ENCODE measurements around the gene ADAMTS9.

ADAMTS9 gene

GRCh38 chr3:64561868-64562267 is 125.9 kb downstream of the ADAMTS9 start:
- Histone ChIP-seq H3K9me3 (ENCODE audit: control insufficient read depth, low read depth, low read length) (no peaks in the 10 kb centered on the region), H3K36me3 (ENCODE audit: control insufficient read depth, low read depth, low read length) (no peaks in the 10 kb centered on the region), H3K27me3 (ENCODE audit: control insufficient read depth, insufficient read depth, low read length) (no peaks in the 10 kb centered on the region), H3K9ac (ENCODE audit: low read length) (no peak overlapping the region), H3K27ac (ENCODE audit: low read length) (no peak overlapping the region), H3K4me1 (ENCODE audit: control insufficient read depth, low read depth, low read length) (no peaks in the 10 kb centered on the region), H3K4me3 (ENCODE audit: low read length) (no peak overlapping the region)

DNA sequence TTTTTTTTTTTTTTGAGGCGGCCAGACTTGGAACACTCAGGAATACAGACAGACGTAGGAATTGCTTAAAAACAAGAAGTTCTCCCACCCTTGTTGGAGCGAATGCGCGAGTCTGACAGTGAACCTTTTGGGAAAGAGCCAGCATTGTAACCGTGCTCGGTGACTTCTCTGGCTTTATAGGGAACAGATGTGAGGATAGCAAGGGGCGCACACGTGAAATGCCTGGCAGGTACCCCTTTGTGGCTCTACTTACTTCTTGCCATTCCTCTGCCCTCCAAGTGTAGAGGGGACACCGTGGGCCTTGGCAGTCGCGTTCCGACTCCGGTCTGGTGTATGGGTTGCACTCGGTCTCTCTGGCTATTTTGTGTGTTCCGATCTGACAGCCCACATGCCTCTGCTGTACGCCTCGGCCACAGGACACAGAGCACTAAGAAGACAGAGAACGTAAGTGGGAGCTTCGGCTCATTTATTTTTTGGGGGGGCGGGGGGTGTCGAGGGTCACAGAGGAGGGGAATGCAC is 126.4 kb downstream of the ADAMTS9 start:
- no peaks in the 10 kb centered on the region for H3K27me3 ChIP-seq (ENCODE audit: control insufficient read depth, insufficient read depth, low read length)

DNA sequence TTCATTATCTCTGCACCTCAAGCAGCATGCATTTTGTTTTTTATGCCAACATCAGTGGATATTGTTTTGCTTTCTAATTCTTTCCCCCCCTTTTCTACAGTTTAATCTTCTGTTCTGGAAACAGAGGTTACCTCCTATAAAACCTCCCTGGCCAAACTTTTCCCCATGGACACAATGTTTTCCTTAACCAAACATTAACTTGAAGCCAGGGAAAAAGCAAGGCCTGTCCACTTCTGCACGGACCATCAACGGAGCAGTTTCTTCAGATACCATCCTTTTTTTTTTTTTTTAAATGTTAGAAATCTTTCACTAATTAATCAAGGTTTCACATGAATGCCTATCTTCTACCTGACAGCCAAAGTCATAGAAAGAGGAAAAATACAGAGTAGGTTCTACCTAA is 127.0 kb downstream of the ADAMTS9 start:
- Histone ChIP-seq H3K9ac (ENCODE audit: low read length) (no peak overlapping the region), H3K9me3 (ENCODE audit: control insufficient read depth, low read depth, low read length) (no peaks in the 10 kb centered on the region), H3K4me1 (ENCODE audit: control insufficient read depth, low read depth, low read length) (no peaks in the 10 kb centered on the region), H3K36me3 (ENCODE audit: control insufficient read depth, low read depth, low read length) (no peaks in the 10 kb centered on the region), H3K27ac (ENCODE audit: low read length) (no peak overlapping the region), H3K27me3 (ENCODE audit: control insufficient read depth, insufficient read depth, low read length) (no peaks in the 10 kb centered on the region), H3K4me3 (ENCODE audit: low read length) (no peak overlapping the region)

More for the DNA sequence above, 126.4 kb downstream of the ADAMTS9 start:
- H3K4me1 ChIP-seq (ENCODE audit: control insufficient read depth, low read depth, low read length), result no peaks in the 10 kb centered on the region
- H3K9ac ChIP-seq (ENCODE audit: low read length), result no peak overlapping the region
- H3K4me3 ChIP-seq (ENCODE audit: low read length), result no peak overlapping the region
- H3K27ac ChIP-seq (ENCODE audit: low read length), result no peak overlapping the region
- H3K36me3 ChIP-seq (ENCODE audit: control insufficient read depth, low read depth, low read length), result no peaks in the 10 kb centered on the region
- no peaks in the 10 kb centered on the region for H3K9me3 ChIP-seq (ENCODE audit: control insufficient read depth, low read depth, low read length)

DNA sequence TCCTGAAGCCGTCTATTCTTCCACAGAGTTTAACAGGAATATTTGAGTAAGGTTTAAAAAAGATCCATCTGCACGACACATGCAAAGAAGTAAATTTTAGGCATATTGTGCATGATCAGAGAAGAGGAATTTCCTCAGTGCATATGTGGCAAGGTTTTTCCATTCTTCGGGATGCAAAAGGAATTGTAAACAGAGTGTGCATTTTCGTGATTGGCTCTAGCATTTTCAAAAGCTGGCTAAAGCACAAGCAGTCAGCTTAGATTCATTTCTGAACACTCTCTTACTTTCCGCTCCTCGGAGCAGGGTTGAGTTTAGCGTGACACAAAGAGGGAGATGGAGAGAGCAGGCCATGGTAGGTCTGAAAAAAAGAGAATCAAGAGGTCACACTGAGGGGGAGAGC is 128.2 kb downstream of the ADAMTS9 start:
- Histone ChIP-seq H3K9ac (ENCODE audit: low read length) (no peak overlapping the region), H3K36me3 (ENCODE audit: control insufficient read depth, low read depth, low read length) (no peaks in the 10 kb centered on the region), H3K27ac (ENCODE audit: low read length) (no peak overlapping the region), H3K4me1 (ENCODE audit: control insufficient read depth, low read depth, low read length) (no peaks in the 10 kb centered on the region), H3K9me3 (ENCODE audit: control insufficient read depth, low read depth, low read length) (no peaks in the 10 kb centered on the region), H3K4me3 (ENCODE audit: low read length) (no peak overlapping the region), H3K27me3 (ENCODE audit: control insufficient read depth, insufficient read depth, low read length) (no peaks in the 10 kb centered on the region)

- no peak overlapping the region for H3K4me3 ChIP-seq (ENCODE audit: low read length)
- no peaks in the 10 kb centered on the region for H3K9me3 ChIP-seq (ENCODE audit: control insufficient read depth, low read depth, low read length)
- no peak overlapping the region for H3K27ac ChIP-seq (ENCODE audit: low read length)
- no peaks in the 10 kb centered on the region for H3K27me3 ChIP-seq (ENCODE audit: control insufficient read depth, insufficient read depth, low read length)
- H3K9ac ChIP-seq (ENCODE audit: low read length), result no peak overlapping the region
- no peaks in the 10 kb centered on the region for H3K36me3 ChIP-seq (ENCODE audit: control insufficient read depth, low read depth, low read length)
- no peaks in the 10 kb centered on the region for H3K4me1 ChIP-seq (ENCODE audit: control insufficient read depth, low read depth, low read length)
Measured at GRCh38 chr3:64556046-64556445, 131.8 kb downstream of the ADAMTS9 start.

GRCh38 chr3:64555351-64555750 is 132.4 kb downstream of the ADAMTS9 start:
- no peak overlapping the region for H3K9ac ChIP-seq (ENCODE audit: low read length)
- no peaks in the 10 kb centered on the region for H3K27me3 ChIP-seq (ENCODE audit: control insufficient read depth, insufficient read depth, low read length)
- H3K9me3 ChIP-seq (ENCODE audit: control insufficient read depth, low read depth, low read length), result no peaks in the 10 kb centered on the region
- H3K4me3 ChIP-seq (ENCODE audit: low read length), result no peak overlapping the region
- H3K27ac ChIP-seq (ENCODE audit: low read length), result no peak overlapping the region
- H3K36me3 ChIP-seq (ENCODE audit: control insufficient read depth, low read depth, low read length), result no peaks in the 10 kb centered on the region
- H3K4me1 ChIP-seq (ENCODE audit: control insufficient read depth, low read depth, low read length), result no peaks in the 10 kb centered on the region

GRCh38 chr3:64554096-64554920 is 133.5 kb downstream of the ADAMTS9 start:
- no peak overlapping the region for H3K9ac ChIP-seq (ENCODE audit: low read length)
- no peaks in the 10 kb centered on the region for H3K36me3 ChIP-seq (ENCODE audit: control insufficient read depth, low read depth, low read length)
- no peaks in the 10 kb centered on the region for H3K27me3 ChIP-seq (ENCODE audit: control insufficient read depth, insufficient read depth, low read length)
- no peaks in the 10 kb centered on the region for H3K9me3 ChIP-seq (ENCODE audit: control insufficient read depth, low read depth, low read length)
- H3K27ac ChIP-seq (ENCODE audit: low read length), result no peak overlapping the region
- no peaks in the 10 kb centered on the region for H3K4me1 ChIP-seq (ENCODE audit: control insufficient read depth, low read depth, low read length)
- H3K4me3 ChIP-seq (ENCODE audit: low read length), result no peak overlapping the region

- no peaks in the 10 kb centered on the region for H3K27me3 ChIP-seq (ENCODE audit: control insufficient read depth, insufficient read depth, low read length)
- no peak overlapping the region for H3K27ac ChIP-seq (ENCODE audit: low read length)
- H3K4me1 ChIP-seq (ENCODE audit: control insufficient read depth, low read depth, low read length), result no peaks in the 10 kb centered on the region
- H3K9ac ChIP-seq (ENCODE audit: low read length), result no peak overlapping the region
- no peaks in the 10 kb centered on the region for H3K36me3 ChIP-seq (ENCODE audit: control insufficient read depth, low read depth, low read length)
- H3K9me3 ChIP-seq (ENCODE audit: control insufficient read depth, low read depth, low read length), result no peaks in the 10 kb centered on the region
- no peak overlapping the region for H3K4me3 ChIP-seq (ENCODE audit: low read length)
Measured at GRCh38 chr3:64552966-64553365, 134.8 kb downstream of the ADAMTS9 start.

DNA sequence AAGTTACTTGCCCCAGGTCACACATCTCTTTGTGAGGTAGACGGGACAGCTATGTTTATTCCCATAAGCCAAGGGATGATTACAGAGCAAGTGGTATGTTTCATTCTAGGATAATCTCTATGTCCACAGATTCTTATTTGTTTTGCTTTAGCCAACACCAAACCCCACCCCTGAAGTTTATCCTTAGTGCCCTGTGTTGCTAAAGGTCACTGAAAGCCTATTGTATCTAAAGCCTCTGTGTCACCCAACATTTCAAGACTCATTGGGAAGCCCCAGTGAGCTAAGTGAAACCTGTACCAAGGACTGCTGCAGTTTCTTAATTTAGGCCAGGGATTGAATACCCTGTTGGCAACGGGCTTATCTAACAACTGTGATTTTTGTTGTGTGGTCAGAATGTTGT is 135.6 kb downstream of the ADAMTS9 start:
- Histone ChIP-seq H3K9ac (ENCODE audit: low read length) (no peak overlapping the region), H3K9me3 (ENCODE audit: control insufficient read depth, low read depth, low read length) (no peaks in the 10 kb centered on the region), H3K27ac (ENCODE audit: low read length) (no peak overlapping the region)

DNA sequence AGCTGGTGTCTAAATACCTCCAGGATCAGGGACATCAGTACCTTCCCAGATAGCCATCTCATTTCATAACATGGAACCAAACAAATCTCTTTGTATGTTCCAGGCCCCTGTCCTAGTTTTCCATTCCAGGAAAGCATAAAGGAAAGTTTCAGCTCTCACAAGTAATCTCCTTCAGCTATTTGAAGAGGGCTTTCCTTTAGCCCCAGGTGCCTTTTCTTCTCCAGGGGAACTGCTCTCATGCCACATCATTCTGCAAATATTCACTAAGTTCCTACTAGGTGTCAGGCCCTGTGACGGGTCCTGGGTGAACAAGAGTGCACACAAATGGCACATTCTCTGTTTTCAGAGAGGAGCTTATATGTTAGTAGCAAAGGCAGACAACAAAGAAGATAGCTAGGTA is 136.1 kb downstream of the ADAMTS9 start:
- H3K4me1 ChIP-seq (ENCODE audit: control insufficient read depth, low read depth, low read length), result peaks cover 3% of the 10 kb centered on the region
- H3K4me3 ChIP-seq (ENCODE audit: low read length), result no peak overlapping the region
- H3K36me3 ChIP-seq (ENCODE audit: control insufficient read depth, low read depth, low read length), result no peaks in the 10 kb centered on the region
- H3K9ac ChIP-seq (ENCODE audit: low read length), result no peak overlapping the region
- no peaks in the 10 kb centered on the region for H3K27me3 ChIP-seq (ENCODE audit: control insufficient read depth, insufficient read depth, low read length)
- H3K27ac ChIP-seq (ENCODE audit: low read length), result no peak overlapping the region
- H3K9me3 ChIP-seq (ENCODE audit: control insufficient read depth, low read depth, low read length), result no peaks in the 10 kb centered on the region

More for the DNA sequence above, 135.6 kb downstream of the ADAMTS9 start:
- Histone ChIP-seq H3K36me3 (ENCODE audit: control insufficient read depth, low read depth, low read length) (no peaks in the 10 kb centered on the region), H3K4me1 (ENCODE audit: control insufficient read depth, low read depth, low read length) (no peaks in the 10 kb centered on the region), H3K4me3 (ENCODE audit: low read length) (no peak overlapping the region), H3K27me3 (ENCODE audit: control insufficient read depth, insufficient read depth, low read length) (no peaks in the 10 kb centered on the region)

- H3K27ac ChIP-seq (ENCODE audit: low read length), result no peak overlapping the region
- peaks cover 7% of the 10 kb centered on the region for H3K4me1 ChIP-seq (ENCODE audit: control insufficient read depth, low read depth, low read length)
- no peaks in the 10 kb centered on the region for H3K27me3 ChIP-seq (ENCODE audit: control insufficient read depth, insufficient read depth, low read length)
- no peak overlapping the region for H3K4me3 ChIP-seq (ENCODE audit: low read length)
- no peak overlapping the region for H3K9ac ChIP-seq (ENCODE audit: low read length)
- H3K9me3 ChIP-seq (ENCODE audit: control insufficient read depth, low read depth, low read length), result no peaks in the 10 kb centered on the region
- H3K36me3 ChIP-seq (ENCODE audit: control insufficient read depth, low read depth, low read length), result no peaks in the 10 kb centered on the region
Measured at GRCh38 chr3:64550745-64551144, 137.1 kb downstream of the ADAMTS9 start.

DNA sequence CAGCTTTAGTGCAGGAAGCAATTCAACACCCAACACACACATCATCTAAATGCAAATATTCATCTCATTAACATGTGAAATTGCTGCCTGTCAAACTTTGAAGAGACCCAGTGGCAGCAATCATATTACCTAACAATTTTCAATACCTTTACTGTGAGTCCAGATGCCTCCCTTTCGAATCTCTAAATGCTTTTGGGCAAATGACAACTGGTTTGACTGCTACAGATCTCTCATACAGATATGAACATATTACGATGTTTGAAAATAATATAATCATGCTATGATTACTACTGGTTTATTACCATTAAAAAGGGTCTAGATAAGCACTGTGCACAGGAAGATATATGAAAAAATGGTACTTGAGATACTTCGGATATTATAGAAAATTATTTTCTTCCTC is 137.9 kb downstream of the ADAMTS9 start:
- H3K36me3 ChIP-seq (ENCODE audit: control insufficient read depth, low read depth, low read length), result no peaks in the 10 kb centered on the region
- H3K27me3 ChIP-seq (ENCODE audit: control insufficient read depth, insufficient read depth, low read length), result no peaks in the 10 kb centered on the region
- no peak overlapping the region for H3K9ac ChIP-seq (ENCODE audit: low read length)
- peaks cover 7% of the 10 kb centered on the region for H3K4me1 ChIP-seq (ENCODE audit: control insufficient read depth, low read depth, low read length)
- no peak overlapping the region for H3K27ac ChIP-seq (ENCODE audit: low read length)
- no peak overlapping the region for H3K4me3 ChIP-seq (ENCODE audit: low read length)
- H3K9me3 ChIP-seq (ENCODE audit: control insufficient read depth, low read depth, low read length), result no peaks in the 10 kb centered on the region

All from iPS-18a (cell line).